GM21723 (cell line): Measurements from ENCODE around the gene BTBD2.

Experiments
- ATAC-seq: cut with Tn5 transposase; IDR thresholded peaks from one replicate; pipeline ENCODE4 v1.9.1; 2021; ENCODE audit warnings: mild to moderate bottlenecking, moderate library complexity; ENCODE audit not compliant: unreplicated experiment

Gene BTBD2

GRCh38 chr19:2050991-2051772, 35.7 kb upstream of the BTBD2 start, which contains the start of gene MKNK2:
Gene MKNK2 (minus strand): TSS chr19:2051244. CDS start chr19:2050851, 393 bp downstream.
- peak; percentile 42 for ATAC-seq

DNA sequence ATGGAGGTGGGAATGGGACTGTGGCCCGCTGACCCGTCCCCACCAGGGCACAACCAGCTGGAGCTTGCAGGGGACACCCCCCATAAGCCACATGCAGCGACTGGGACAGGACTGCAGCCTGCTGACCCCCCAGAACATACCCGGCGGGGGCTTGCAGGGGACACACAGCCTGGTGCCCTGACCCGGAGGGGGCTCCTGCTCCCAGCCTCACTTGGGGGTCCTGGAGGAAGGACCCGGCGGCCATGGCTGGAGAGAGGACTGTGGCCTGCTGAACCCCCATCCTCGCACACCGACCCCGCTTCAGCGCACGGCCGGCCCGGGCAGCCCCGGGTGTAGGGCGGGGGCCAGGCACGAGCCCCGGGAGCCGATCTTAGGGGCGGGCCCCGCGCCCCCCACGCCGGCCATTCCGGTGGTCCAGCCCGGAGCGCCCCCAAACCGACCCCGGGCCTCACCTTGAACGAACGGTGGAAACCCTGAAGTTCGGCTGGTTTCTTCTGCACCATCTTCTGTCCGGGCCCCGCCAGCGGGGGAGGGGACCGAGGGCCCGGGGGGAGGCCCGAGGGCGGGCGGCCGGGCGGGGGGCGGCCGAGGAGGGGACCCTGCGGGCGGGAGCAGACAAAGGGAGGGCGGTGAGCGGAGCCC, 35.0 kb upstream of the BTBD2 start:
- peak; percentile 8 for ATAC-seq

GRCh38 chr19:2049741-2050348, 34.3 kb upstream of the BTBD2 start:
- no peak for ATAC-seq

DNA sequence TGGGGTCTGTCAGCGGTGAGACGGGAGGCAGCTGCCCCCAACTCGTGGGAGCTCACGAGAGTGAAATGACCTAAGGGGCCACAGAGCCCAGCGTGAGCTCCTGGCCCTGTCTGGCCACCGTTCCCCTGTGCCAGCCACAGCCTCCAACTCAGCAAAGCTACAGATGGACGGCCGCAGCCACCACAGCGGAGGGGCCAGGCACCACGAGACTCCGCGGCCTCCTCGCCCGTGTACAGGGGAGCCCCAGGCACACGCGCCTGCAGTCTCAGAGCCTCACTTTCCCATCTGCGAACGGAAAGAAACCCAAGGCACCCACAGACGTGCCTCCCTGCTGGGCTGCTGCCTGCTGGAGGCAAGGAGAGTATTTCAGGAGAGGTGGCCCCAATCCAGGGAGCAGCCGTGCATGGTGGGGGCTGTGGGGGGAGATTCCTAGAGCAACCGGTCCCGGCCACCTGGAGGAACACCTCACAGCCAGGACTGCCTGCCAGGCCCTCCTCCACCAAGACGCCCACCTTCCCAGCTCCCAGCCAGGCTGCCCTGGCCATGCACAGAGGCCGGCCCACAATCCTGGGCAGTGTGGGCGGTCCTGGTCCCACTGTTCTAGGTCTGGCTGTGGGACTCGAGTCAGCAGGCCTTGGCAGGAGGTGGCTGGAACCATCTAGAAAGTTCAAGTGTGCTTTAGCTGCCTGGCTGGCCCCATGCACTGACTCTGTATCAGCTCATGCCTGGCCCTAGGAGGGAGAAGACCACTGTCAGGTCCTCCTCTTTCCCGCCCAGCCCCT, 33.6 kb upstream of the BTBD2 start:
- ATAC-seq, result no peak

DNA sequence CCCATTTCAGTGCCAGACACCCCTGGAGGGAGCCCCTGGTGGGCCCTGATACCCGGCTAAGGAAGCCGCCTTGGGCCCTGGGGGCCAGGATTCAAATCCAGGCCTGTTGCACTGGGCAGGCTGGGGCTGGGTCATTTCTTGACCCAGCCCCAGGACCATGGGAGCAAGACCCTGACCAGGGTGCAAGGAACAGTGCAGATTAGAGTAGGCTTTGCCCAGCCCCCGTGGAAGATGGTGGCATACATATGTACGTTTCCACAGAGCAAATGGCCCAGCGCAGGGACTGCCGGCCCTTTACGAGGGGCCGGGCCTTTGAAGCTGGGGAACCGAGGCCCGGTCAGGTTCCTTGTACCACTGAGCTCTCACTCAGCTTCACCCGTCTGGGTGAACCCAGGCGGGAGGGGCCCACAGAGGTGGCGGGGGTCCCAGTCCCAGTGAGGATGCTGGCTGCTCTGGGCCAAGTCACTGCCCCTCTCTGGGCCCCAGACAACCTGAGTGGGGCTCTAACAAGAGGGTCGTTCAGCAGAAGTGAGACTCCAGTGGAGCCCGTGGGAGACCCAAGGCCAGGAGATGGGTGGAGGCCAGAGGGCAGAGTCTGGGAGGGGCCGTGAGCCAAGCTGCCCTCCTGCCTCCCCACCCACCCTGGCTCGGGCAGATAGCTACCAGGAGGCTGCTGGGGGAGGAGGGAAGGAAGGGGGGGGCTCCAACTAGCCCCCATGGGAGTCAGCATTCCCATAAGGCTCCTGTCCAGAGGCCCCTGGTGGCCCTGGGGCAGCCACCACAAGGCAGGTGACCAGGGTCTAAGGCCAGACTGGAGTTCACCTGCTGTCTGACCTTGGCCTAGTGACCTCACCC, 32.8 kb upstream of the BTBD2 start:
- no peak for ATAC-seq

- no peak for ATAC-seq
Measured at GRCh38 chr19:2047449-2048103, 32.1 kb upstream of the BTBD2 start.

DNA sequence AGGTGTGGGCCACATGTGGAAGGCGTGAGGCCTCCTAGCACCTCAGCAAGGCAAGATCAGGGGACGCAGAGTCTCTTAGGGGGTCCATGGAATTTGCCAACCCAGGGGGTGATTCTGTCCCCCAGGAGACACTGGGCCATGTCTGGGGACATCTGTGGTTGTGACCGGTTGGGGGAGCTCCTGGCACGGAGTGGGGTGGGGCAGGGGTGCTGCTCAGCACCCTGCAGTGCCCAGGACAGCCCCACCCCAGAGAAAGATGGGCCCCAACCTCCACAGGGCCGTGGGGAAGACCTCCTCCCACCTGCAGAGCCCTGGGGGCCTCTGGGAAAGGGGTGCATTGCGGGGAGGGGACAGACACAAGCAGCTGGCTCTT, 31.5 kb upstream of the BTBD2 start:
- ATAC-seq, result no peak

DNA sequence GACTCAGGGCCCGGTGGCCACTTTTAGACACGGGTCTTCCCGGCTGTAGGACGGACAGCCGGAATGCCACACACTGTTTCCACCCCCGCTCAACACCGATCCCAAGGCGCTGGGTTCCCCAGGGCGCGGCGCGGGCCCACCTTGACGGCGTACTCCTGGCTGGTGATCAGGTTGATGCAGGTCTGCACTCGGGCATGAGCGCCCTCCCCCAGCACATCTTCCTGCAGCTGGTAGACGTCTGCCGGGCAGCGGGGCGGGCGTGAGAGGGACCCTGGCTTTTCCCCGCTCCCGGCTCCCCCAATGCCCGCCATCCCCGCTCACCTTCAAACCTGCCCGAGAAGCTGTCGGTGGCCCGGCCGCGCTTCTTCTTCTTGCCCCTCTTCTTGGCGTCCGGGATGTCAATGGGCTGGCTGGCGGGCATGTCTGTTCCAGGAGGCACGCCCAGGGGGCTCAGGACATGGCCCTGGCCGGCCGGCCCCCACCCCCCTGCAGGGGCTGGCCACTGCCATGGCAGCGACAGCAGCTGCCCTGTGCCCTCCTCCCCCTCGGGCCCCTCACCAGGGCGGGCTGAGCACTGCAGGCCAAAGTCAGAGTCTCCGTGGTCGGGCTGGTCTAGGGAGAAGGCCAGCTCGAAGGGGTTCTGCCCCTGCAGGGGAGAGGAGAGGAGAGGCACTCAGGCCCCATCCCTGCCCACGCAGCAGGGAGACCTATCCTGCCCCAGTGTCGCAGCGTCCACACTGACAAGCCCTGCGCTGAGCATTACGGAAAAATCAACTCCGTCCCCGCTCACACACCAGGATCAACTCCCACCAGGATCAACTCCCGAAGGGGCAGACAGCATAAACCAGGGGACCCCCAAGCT, 30.8 kb upstream of the BTBD2 start:
- ATAC-seq, result no peak

- no peak for ATAC-seq
Measured at GRCh38 chr19:2045501-2046045, 30.1 kb upstream of the BTBD2 start.

DNA sequence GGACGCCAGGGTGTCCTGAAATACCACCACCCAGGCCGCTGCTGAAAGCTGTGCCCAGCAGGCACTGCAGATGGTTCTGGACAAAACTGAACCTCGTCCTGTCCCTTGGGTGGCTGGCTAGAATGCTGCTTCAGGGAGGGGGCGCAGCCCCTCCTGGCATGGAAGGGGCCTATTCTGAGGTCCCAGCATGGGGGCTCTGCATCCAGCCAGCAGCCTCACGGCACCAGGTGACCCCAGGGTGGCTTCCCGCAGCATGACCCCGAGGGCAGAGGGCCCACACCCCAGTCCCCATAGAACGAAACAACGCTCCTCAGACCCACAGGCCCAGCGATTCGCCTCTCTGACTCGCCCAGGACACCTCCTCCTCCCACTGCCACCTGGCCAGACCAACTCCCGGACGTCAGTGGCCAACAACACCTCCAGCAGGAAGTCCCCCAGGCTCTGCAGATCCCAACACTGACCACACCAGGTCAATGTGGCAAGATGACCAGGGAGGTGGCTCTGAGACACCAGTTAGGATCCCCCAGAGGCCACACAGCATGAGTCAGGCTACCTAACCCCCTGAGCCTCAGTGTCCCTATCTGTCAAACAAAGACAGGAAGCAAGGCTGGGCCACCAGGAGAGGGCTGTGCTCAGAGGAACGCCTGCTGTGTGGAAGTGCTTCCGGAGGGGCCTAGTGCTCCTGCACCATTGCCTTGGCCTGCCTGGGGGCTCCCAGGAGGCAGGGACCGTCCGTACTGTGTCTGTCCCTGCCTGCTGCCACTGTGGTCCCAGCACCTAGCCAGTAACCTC, 29.4 kb upstream of the BTBD2 start:
- no peak for ATAC-seq

DNA sequence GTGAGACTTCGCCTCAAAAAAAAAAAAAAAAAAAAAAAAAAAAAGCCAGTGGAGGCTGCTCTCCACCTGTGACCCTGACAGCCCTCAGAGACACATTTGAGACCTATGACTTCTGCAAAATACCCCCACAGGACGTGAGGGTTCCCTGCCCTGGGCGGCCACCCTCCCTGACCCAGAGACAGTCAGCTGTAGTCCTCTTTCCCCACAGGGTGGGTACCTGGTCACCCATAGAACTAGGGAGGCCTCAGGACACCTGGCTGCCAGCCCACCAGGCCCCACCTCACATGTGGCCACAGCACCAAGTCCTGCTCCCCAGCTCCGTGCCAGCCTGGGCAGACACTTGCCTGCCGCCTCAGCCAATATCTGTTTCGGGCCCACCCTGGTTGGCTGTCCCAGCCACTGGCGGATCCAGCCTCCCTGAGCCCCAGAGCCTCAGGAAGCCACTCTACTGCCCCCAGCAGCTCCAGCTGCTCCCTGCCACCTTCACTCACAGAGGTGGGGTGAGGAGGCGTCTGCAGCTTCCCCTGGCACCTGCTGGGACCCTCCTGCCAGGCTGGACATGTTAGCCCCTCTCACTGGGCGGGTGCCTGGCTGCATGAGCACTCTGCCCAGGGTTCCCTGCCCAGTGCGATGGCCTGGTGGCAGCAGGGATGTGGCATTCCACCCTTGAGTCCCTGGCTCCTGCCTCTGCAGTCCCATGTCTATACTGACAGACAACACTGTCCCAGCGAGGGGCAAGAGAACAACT, 28.6 kb upstream of the BTBD2 start:
- ATAC-seq, result no peak

GRCh38 chr19:2043251-2043641, 27.7 kb upstream of the BTBD2 start:
- ATAC-seq, result no peak

DNA sequence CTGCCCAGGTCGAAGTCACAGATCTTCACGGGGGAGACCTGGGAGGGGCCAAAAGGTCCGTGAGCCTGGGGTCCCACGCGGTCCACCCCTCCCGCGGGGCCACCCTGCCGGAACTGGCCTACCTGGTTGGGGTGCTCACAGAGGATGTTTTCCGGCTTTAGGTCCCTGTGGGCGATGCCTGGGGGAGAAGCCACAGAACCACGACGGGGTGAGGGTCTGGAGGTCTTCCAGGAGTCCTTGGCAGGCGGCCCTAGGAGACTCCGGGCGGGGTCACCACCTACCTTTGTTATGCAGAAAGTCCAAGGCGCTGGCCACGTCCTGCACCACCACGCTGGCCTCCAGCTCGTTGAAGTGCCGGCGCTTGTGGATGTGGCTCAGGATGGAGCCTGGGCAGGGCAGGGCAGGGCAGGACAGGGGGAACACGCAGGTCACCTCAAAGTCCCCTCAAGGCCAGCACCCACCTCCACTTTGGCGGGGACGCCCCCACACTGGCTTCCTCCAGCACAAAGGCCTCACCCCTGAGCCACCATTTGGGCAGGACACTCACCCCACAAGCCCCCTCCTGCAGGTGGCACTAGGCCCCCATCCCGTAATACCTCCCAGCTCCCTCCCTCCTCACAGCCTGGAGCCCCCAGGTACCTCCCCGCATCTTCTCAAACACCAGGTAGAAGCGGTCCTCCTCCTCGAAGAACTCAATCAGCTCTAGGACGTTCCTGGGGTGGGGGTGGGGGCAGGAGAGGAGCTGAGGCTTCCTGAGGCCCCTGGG, 27.2 kb upstream of the BTBD2 start:
- peak; percentile 6 for ATAC-seq

- ATAC-seq, result peak; percentile 46
Measured at GRCh38 chr19:2041683-2042484, 26.4 kb upstream of the BTBD2 start.

DNA sequence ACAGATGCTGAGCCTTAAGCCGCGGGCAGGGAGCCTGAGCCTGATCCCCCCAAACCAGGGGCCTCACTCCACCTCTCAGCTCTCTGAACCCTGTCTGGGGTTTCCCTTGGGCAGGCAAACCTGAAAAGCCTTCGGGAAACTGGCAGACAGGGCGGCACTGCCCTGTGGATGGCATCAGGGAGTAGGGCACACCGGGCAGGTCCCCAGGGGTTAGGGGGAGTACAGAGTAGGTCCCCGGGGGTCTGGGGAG, 25.8 kb upstream of the BTBD2 start:
- ATAC-seq, result no peak
